GM12801 (cell line): ENCODE data around the gene ZNF827.

Experiments used
- TF ChIP-seq, protein P1 (sequence below): IDR thresholded peaks from one replicate; pipeline ENCODE4 v1.5.1; 2011; ENCODE audit warnings: control low read depth; ENCODE audit not compliant: insufficient read length; ENCODE audit errors: extremely low read depth

ZNF827 gene

DNA sequence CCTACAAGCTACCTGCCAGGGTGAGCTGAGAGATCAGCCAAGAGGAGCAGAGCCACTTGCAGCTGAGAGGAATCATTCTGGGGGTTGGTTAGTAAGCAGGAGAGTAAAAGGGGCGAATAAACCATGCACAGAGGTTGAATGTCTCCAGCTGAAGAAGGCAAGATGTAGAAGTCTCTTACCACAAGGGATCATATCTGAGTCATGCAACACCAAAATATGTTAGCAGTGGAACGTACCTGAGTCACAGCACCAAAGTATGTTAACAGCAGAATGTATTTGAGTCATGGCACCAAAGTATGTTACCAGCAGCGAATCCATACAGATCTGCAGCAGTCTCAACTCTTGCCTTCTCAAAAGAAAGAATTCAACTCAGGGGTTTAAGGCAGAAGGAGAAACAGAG, 228.8 kb downstream of the ZNF827 start:
- TF ChIP-seq, protein P1, sequence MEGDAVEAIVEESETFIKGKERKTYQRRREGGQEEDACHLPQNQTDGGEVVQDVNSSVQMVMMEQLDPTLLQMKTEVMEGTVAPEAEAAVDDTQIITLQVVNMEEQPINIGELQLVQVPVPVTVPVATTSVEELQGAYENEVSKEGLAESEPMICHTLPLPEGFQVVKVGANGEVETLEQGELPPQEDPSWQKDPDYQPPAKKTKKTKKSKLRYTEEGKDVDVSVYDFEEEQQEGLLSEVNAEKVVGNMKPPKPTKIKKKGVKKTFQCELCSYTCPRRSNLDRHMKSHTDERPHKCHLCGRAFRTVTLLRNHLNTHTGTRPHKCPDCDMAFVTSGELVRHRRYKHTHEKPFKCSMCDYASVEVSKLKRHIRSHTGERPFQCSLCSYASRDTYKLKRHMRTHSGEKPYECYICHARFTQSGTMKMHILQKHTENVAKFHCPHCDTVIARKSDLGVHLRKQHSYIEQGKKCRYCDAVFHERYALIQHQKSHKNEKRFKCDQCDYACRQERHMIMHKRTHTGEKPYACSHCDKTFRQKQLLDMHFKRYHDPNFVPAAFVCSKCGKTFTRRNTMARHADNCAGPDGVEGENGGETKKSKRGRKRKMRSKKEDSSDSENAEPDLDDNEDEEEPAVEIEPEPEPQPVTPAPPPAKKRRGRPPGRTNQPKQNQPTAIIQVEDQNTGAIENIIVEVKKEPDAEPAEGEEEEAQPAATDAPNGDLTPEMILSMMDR, result no peak

DNA sequence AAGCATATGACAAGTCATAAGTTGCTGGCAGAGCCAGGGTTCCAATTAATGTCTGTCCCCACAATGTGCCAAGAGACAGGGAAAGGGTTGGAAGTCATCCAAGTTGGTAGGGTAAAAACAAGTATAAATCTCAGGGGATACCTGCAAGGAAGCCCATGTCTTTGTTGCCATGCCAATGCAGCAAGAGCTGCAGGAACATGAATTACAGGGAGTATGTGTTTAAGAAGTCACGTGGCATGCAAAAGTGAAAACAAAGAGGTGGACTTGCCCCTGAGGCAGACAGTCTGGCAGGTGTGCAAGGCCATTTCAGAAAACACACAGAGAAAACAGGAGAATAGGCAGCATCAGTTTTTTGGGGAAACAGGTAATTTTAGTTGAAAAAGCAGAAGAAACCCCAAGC, 229.3 kb downstream of the ZNF827 start:
- TF ChIP-seq, protein P1, result no peak
